ENCODE data around the gene RNF208.

RNF208 gene, protein sequence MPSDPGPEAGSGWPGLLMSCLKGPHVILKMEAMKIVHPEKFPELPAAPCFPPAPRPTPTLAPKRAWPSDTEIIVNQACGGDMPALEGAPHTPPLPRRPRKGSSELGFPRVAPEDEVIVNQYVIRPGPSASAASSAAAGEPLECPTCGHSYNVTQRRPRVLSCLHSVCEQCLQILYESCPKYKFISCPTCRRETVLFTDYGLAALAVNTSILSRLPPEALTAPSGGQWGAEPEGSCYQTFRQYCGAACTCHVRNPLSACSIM

GRCh38 chr9:137222190-137223077 is at the start of gene RNF208:
Gene RNF208 (minus strand): TSS chr9:137222240. CDS start chr9:137221212, 1,028 bp downstream.
- Histone ChIP-seq H3K9me3 (ENCODE audit: low read depth, low read length) (no peaks in the 10 kb centered on the region), H3K9ac (ENCODE audit: insufficient read length) (peak within 1 kb of the TSS; percentile 45), H3K27ac (no peak within 1 kb of the TSS), H3K4me3 (peak within 1 kb of the TSS; percentile 97), H3K36me3 (ENCODE audit: insufficient read depth, low read length) (no peaks in the 10 kb centered on the region)
- no peak for TF ChIP-seq POLR2AphosphoS5 (IDR thresholded peaks at IDR 0.05; ENCODE audit: borderline replicate concordance, low read depth, low read length)
- TF ChIP-seq FOXP2 (optimal IDR thresholded peaks at IDR 0.05; ENCODE audit: control extremely low read depth, extremely low read length, insufficient read depth): no peak
- no peak for TF ChIP-seq EZH2 (IDR thresholded peaks at IDR 0.05)
- DNase-seq (ENCODE audit: low read depth, low spot score): no peak

DNA sequence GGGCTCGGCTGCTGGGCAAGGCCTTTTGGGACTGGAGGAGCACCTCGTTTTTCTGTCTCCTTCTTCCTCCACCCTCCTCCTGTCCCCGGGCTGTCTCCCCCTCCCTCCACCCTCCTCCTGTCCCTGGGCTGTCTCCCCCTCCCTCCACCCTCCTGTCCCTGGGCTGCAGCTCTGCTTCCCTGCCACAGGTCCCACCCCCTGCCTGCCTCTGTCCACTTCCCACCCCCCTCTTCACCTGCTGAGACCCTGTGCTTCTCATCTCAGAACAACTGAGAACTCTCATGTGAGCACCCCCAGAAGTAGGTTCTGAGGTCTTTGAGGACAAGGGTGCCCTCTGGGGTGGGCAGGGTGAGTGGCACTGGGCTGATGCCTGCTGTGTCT is 49.6 kb upstream of the RNF208 start:
- Histone ChIP-seq H3K9ac (ENCODE audit: insufficient read length) (no peak overlapping the region), H3K27ac (peak overlapping the region; percentile 57; the same call in 1 of the 2 replicates), H3K9me3 (ENCODE audit: low read depth, low read length) (no peaks in the 10 kb centered on the region), H3K4me3 (no peak overlapping the region), H3K36me3 (ENCODE audit: insufficient read depth, low read length) (peaks cover 14% of the 10 kb centered on the region; the same call in 1 of the 2 replicates)
- no peak for DNase-seq (ENCODE audit: low read depth, low spot score)
- no peak for TF ChIP-seq EZH2 (IDR thresholded peaks at IDR 0.05)
- TF ChIP-seq FOXP2 (optimal IDR thresholded peaks at IDR 0.05; ENCODE audit: control extremely low read depth, extremely low read length, insufficient read depth): no peak
- TF ChIP-seq POLR2AphosphoS5 (IDR thresholded peaks at IDR 0.05; ENCODE audit: borderline replicate concordance, low read depth, low read length): no peak

- Histone ChIP-seq H3K4me3 (no peak overlapping the region), H3K9me3 (ENCODE audit: low read depth, low read length) (no peaks in the 10 kb centered on the region), H3K27ac (peak overlapping the region; percentile 57; the same call in 1 of the 2 replicates), H3K36me3 (ENCODE audit: insufficient read depth, low read length) (peaks cover 19% of the 10 kb centered on the region; the same call in 1 of the 2 replicates), H3K9ac (ENCODE audit: insufficient read length) (no peak overlapping the region)
- no peak for DNase-seq (ENCODE audit: low read depth, low spot score)
- TF ChIP-seq FOXP2 (optimal IDR thresholded peaks at IDR 0.05; ENCODE audit: control extremely low read depth, extremely low read length, insufficient read depth): no peak
- TF ChIP-seq POLR2AphosphoS5 (IDR thresholded peaks at IDR 0.05; ENCODE audit: borderline replicate concordance, low read depth, low read length): no peak
- TF ChIP-seq EZH2 (IDR thresholded peaks at IDR 0.05): no peak
Measured at GRCh38 chr9:137270929-137271695, 49.1 kb upstream of the RNF208 start.

DNA sequence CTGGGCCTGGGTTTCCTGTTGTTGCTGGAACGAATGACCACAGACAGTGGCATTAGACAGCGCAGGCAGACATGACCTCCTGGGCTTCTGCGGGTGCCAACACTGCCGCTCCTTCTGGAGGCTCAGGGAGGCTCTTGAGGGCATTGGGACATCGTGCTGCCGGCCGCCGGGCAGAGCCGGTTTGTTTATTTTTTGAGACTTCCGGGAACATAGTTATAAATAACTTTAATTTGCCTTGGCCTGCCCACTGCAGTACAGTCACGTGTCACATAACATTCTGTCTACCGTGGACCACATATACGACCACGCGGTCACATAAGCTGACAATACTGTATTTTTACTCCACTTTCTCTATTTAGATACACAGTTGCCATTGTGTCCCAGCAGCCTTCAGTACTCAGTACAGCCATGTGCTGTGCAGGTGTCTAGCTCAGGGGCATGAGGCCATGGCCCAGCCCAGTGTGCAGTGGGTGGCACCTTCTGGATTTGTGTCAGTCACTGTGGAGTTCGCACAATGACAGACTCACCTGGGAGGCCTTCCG is 47.3 kb upstream of the RNF208 start:
- H3K27ac ChIP-seq: 0 out of 2 replicates have a peak overlapping the region, but pooled peaks have one; percentile 46
- peaks cover 24% of the 10 kb centered on the region; the same call in 1 of the 2 replicates for H3K36me3 ChIP-seq (ENCODE audit: insufficient read depth, low read length)
- H3K4me3 ChIP-seq: no peak overlapping the region
- no peaks in the 10 kb centered on the region for H3K9me3 ChIP-seq (ENCODE audit: low read depth, low read length)
- H3K9ac ChIP-seq (ENCODE audit: insufficient read length): no peak overlapping the region
- no peak for DNase-seq (ENCODE audit: low read depth, low spot score)
- TF ChIP-seq EZH2 (IDR thresholded peaks at IDR 0.05): no peak
- no peak for TF ChIP-seq POLR2AphosphoS5 (IDR thresholded peaks at IDR 0.05; ENCODE audit: borderline replicate concordance, low read depth, low read length)
- no peak for TF ChIP-seq FOXP2 (optimal IDR thresholded peaks at IDR 0.05; ENCODE audit: control extremely low read depth, extremely low read length, insufficient read depth)

DNA sequence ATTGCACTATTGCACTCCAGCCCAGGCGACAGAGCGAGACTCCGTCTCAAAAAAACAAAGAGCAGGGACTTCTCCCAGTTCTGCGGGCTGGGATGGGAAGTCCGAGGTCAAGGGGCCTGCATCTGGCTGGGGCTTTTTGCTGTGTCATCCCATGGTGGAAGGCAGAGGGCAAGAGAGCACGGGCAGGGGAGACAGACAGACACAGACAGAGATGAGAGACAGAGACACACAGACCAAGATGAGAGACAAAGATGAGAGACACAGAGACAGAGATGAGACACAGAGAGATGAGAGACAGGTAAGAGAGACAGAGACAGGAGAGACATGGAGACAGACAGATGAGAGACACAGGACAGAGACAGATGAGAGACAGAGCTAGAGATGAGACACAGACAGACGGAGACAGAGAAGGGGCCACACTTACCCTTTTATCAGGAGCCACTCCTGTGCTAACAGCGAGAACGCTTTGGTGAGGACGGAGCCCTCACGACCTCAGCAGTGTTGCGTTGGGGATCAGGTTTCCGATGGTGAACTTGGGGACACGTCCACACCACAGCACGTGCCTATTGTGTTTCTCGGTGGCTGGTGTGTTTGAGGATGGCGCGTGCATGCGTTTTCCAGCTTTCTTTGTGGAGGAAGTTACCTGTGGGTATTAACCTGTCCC is 46.6 kb upstream of the RNF208 start:
- no peak overlapping the region for H3K27ac ChIP-seq
- peaks cover 24% of the 10 kb centered on the region; the same call in 1 of the 2 replicates for H3K36me3 ChIP-seq (ENCODE audit: insufficient read depth, low read length)
- H3K9ac ChIP-seq (ENCODE audit: insufficient read length): no peak overlapping the region

GRCh38 chr9:137267933-137268355 is 45.9 kb upstream of the RNF208 start:
- Histone ChIP-seq H3K36me3 (ENCODE audit: insufficient read depth, low read length) (peaks cover 24% of the 10 kb centered on the region; the same call in 1 of the 2 replicates), H3K9ac (ENCODE audit: insufficient read length) (no peak overlapping the region), H3K4me3 (no peak overlapping the region), H3K27ac (no peak overlapping the region), H3K9me3 (ENCODE audit: low read depth, low read length) (no peaks in the 10 kb centered on the region)
- TF ChIP-seq POLR2AphosphoS5 (IDR thresholded peaks at IDR 0.05; ENCODE audit: borderline replicate concordance, low read depth, low read length): no peak
- TF ChIP-seq FOXP2 (optimal IDR thresholded peaks at IDR 0.05; ENCODE audit: control extremely low read depth, extremely low read length, insufficient read depth): no peak
- no peak for DNase-seq (ENCODE audit: low read depth, low spot score)

More for the DNA sequence above, 46.6 kb upstream of the RNF208 start:
- no peak for DNase-seq (ENCODE audit: low read depth, low spot score)
- no peak overlapping the region for H3K4me3 ChIP-seq
- TF ChIP-seq POLR2AphosphoS5 (IDR thresholded peaks at IDR 0.05; ENCODE audit: borderline replicate concordance, low read depth, low read length): no peak
- TF ChIP-seq EZH2 (IDR thresholded peaks at IDR 0.05): no peak
- TF ChIP-seq FOXP2 (optimal IDR thresholded peaks at IDR 0.05; ENCODE audit: control extremely low read depth, extremely low read length, insufficient read depth): no peak
- H3K9me3 ChIP-seq (ENCODE audit: low read depth, low read length): no peaks in the 10 kb centered on the region

Measured in SK-N-MC (cell line).